HUES6 (cell line): ENCODE data around the gene WDR75.

ENCODE experiments used
- H3K27ac ChIP-seq: 2 replicates; pipeline ENCODE4 v1.7.0; 2013; ENCODE audit warnings: low read depth, mild to moderate bottlenecking, low read length, inconsistent platforms
- H3K27me3 ChIP-seq: 2 replicates; pipeline ENCODE4 v1.6.1; 2013; ENCODE audit warnings: low read length; ENCODE audit not compliant: control insufficient read depth, insufficient read depth
- H3K36me3 ChIP-seq: 2 replicates; pipeline ENCODE4 v1.6.1; 2013; ENCODE audit warnings: low read length; ENCODE audit not compliant: control insufficient read depth, insufficient read depth
- H3K4me1 ChIP-seq: 2 replicates; pipeline ENCODE4 v1.6.1; 2013; ENCODE audit warnings: low read length; ENCODE audit not compliant: control insufficient read depth, insufficient read depth
- H3K4me3 ChIP-seq: 2 replicates; pipeline ENCODE4 v1.5.1; 2013; ENCODE audit warnings: low read depth, low read length
- H3K9ac ChIP-seq: one replicate; pipeline ENCODE4 v1.6.1; 2013; ENCODE audit warnings: mild to moderate bottlenecking, low read length
- H3K9me3 ChIP-seq: 2 replicates; pipeline ENCODE4 v1.6.1; 2013; ENCODE audit warnings: low read depth, low read length; ENCODE audit not compliant: control insufficient read depth, insufficient read depth

The WDR75 gene

GRCh38 chr2:189515264-189515663, 74.0 kb downstream of the WDR75 start:
- H3K36me3 ChIP-seq: no peaks in the 10 kb centered on the region
- H3K4me3 ChIP-seq: no peak overlapping the region
- H3K9ac ChIP-seq: no peak overlapping the region
- no peaks in the 10 kb centered on the region for H3K27me3 ChIP-seq
- H3K9me3 ChIP-seq: no peaks in the 10 kb centered on the region
- H3K4me1 ChIP-seq: no peaks in the 10 kb centered on the region; the same call in 1 of the 2 replicates
- H3K27ac ChIP-seq: no peak overlapping the region

- no peak overlapping the region for H3K9ac ChIP-seq
- no peak overlapping the region for H3K4me3 ChIP-seq
- H3K36me3 ChIP-seq: no peaks in the 10 kb centered on the region
- H3K9me3 ChIP-seq: no peaks in the 10 kb centered on the region
- no peaks in the 10 kb centered on the region; the same call in 1 of the 2 replicates for H3K4me1 ChIP-seq
- H3K27me3 ChIP-seq: no peaks in the 10 kb centered on the region
- H3K27ac ChIP-seq: no peak overlapping the region
Measured at GRCh38 chr2:189516546-189516945, 75.3 kb downstream of the WDR75 start.

- no peaks in the 10 kb centered on the region; the same call in 1 of the 2 replicates for H3K4me1 ChIP-seq
- no peaks in the 10 kb centered on the region for H3K27me3 ChIP-seq
- H3K36me3 ChIP-seq: no peaks in the 10 kb centered on the region
- no peak overlapping the region for H3K27ac ChIP-seq
- H3K9me3 ChIP-seq: no peaks in the 10 kb centered on the region
- no peak overlapping the region for H3K4me3 ChIP-seq
- no peak overlapping the region for H3K9ac ChIP-seq
Measured at GRCh38 chr2:189517847-189518535, 76.7 kb downstream of the WDR75 start.

- Histone ChIP-seq H3K27ac (no peak overlapping the region), H3K36me3 (no peaks in the 10 kb centered on the region), H3K9ac (no peak overlapping the region), H3K4me1 (no peaks in the 10 kb centered on the region; the same call in 1 of the 2 replicates), H3K27me3 (no peaks in the 10 kb centered on the region), H3K9me3 (no peaks in the 10 kb centered on the region), H3K4me3 (no peak overlapping the region)
Measured at GRCh38 chr2:189519631-189520387, 78.5 kb downstream of the WDR75 start.

GRCh38 chr2:189521699-189522434, 80.6 kb downstream of the WDR75 start:
- Histone ChIP-seq H3K9ac (no peak overlapping the region), H3K27ac (no peak overlapping the region), H3K27me3 (no peaks in the 10 kb centered on the region)

GRCh38 chr2:189522435-189523151, 81.3 kb downstream of the WDR75 start:
- Histone ChIP-seq H3K27me3 (no peaks in the 10 kb centered on the region), H3K4me3 (no peak overlapping the region), H3K9ac (no peak overlapping the region), H3K9me3 (no peaks in the 10 kb centered on the region), H3K36me3 (no peaks in the 10 kb centered on the region), H3K27ac (no peak overlapping the region), H3K4me1 (no peaks in the 10 kb centered on the region; the same call in 1 of the 2 replicates)

More at GRCh38 chr2:189521699-189522434, 80.6 kb downstream of the WDR75 start:
- Histone ChIP-seq H3K4me3 (no peak overlapping the region), H3K4me1 (no peaks in the 10 kb centered on the region; the same call in 1 of the 2 replicates), H3K9me3 (no peaks in the 10 kb centered on the region), H3K36me3 (no peaks in the 10 kb centered on the region)

GRCh38 chr2:189524746-189525145, 83.5 kb downstream of the WDR75 start:
- Histone ChIP-seq H3K4me1 (no peaks in the 10 kb centered on the region; the same call in 1 of the 2 replicates), H3K4me3 (no peak overlapping the region), H3K9me3 (no peaks in the 10 kb centered on the region), H3K27ac (no peak overlapping the region), H3K27me3 (no peaks in the 10 kb centered on the region), H3K9ac (no peak overlapping the region), H3K36me3 (no peaks in the 10 kb centered on the region)
